ENCODE results near the gene MED7. TPM values are rescaled to one million over a fixed set of nuclear protein-coding genes. Genes with fewer than 3 reads are reported as not detected.
A peak's percentile ranks its signal among the peaks of the same experiment; 100 is the strongest.

Gene MED7, protein sequence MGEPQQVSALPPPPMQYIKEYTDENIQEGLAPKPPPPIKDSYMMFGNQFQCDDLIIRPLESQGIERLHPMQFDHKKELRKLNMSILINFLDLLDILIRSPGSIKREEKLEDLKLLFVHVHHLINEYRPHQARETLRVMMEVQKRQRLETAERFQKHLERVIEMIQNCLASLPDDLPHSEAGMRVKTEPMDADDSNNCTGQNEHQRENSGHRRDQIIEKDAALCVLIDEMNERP
- 18.6 and 32.5 TPM in 2 replicates for total RNA-seq (ENCODE audit: low replicate concordance)

DNA sequence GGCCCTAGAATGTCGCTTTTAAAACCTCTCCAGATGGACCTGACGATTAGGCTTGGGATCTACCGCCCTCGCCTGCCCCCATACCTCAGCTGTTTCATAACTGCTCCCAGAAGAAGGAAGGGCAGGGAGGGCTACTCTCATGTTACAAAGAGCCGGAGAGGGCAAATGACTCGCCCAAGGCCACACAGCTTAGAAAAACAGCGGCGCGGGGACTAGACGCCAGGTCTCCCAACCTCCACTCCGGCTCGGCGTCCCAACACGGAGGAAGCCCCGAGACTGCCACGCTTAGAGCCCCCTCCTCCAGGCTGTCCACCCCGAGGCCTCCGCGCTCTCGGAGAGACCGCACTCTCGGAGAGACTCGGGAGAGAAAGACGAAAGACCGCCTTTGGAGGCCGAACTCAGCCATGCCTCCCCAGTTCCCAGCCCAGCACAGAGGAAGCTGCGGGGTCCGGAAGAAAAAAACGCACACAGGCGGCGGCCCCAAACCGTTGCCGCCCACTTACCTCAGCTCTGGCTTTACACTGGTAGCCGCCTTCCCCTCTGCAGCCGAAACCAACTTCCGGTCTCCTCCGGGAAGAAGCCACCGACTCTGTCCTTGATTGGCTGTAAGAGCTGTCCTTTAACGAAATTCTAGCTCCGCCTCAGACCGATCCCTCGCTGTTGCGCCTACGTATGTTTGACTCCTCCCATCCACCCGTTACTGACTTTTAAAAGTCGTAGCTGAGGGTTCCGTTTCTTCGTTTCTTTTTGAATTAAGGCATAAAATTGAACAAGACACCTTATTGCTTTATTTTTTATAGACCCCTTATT, at the start of gene MED7:
Gene MED7, minus strand, starts transcription at position 549 of the 810 bp plus-strand sequence. CDS start 3,434 bp downstream, outside the sequence.
- no peaks in the 10 kb centered on the region for H3K9me3 ChIP-seq (ENCODE audit: low read depth)
- peaks cover 11% of the 10 kb centered on the region for H3K9me3 Mint-ChIP-seq
- H3K4me3 ChIP-seq = peak within 1 kb of the TSS; percentile 88
- H3K36me3 ChIP-seq = peaks cover 7% of the 10 kb centered on the region
- H3K9ac ChIP-seq = peak within 1 kb of the TSS; percentile 87
- peaks cover 12% of the 10 kb centered on the region for H3K4me1 Mint-ChIP-seq
- TF ChIP-seq EZH2phosphoT487 (IDR thresholded peaks at IDR 0.05) (no peak), EZH2 (IDR thresholded peaks at IDR 0.05) (no peak)
- TF ChIP-seq, protein P1, sequence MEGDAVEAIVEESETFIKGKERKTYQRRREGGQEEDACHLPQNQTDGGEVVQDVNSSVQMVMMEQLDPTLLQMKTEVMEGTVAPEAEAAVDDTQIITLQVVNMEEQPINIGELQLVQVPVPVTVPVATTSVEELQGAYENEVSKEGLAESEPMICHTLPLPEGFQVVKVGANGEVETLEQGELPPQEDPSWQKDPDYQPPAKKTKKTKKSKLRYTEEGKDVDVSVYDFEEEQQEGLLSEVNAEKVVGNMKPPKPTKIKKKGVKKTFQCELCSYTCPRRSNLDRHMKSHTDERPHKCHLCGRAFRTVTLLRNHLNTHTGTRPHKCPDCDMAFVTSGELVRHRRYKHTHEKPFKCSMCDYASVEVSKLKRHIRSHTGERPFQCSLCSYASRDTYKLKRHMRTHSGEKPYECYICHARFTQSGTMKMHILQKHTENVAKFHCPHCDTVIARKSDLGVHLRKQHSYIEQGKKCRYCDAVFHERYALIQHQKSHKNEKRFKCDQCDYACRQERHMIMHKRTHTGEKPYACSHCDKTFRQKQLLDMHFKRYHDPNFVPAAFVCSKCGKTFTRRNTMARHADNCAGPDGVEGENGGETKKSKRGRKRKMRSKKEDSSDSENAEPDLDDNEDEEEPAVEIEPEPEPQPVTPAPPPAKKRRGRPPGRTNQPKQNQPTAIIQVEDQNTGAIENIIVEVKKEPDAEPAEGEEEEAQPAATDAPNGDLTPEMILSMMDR (IDR thresholded peaks at IDR 0.05) = no peak
- H4K20me1 ChIP-seq (ENCODE audit: low read depth) = no peaks in the 10 kb centered on the region
- DNase-seq (ENCODE audit: low spot score) = peak; percentile 97
- peak within 1 kb of the TSS; percentile 90 for H3K27ac Mint-ChIP-seq
- no peaks in the 10 kb centered on the region for H3K27me3 ChIP-seq
- H3F3A ChIP-seq (ENCODE audit: low read depth) = no peaks in the 10 kb centered on the region
- peaks cover 38% of the 10 kb centered on the region for H3K79me2 ChIP-seq (ENCODE audit: low read depth)
- no peak within 1 kb of the TSS for H3K27ac ChIP-seq
- H3K4me3 Mint-ChIP-seq = peak within 1 kb of the TSS; percentile 91
- H2AFZ ChIP-seq (replicated peaks) = peak within 1 kb of the TSS; percentile 76
- peaks cover 3% of the 10 kb centered on the region for H3K27me3 Mint-ChIP-seq (ENCODE audit: insufficient read depth, low read depth)
- peaks cover 29% of the 10 kb centered on the region for H3K36me3 Mint-ChIP-seq
- no peaks in the 10 kb centered on the region for H3K4me1 ChIP-seq
- H3K4me2 ChIP-seq = peak within 1 kb of the TSS; percentile 82

GRCh38 chr5:157189223-157189622, 46.6 kb upstream of the MED7 start:
- H3K4me3 Mint-ChIP-seq = no peak overlapping the region
- H3K9me3 Mint-ChIP-seq = peaks cover 3% of the 10 kb centered on the region
- Histone ChIP-seq H3K36me3 (no peaks in the 10 kb centered on the region), H3K79me2 (ENCODE audit: low read depth) (no peaks in the 10 kb centered on the region), H3K27me3 (peaks cover 81% of the 10 kb centered on the region), H3K4me2 (no peak overlapping the region), H4K20me1 (ENCODE audit: low read depth) (no peaks in the 10 kb centered on the region), H2AFZ (replicated peaks) (no peak overlapping the region), H3K9me3 (ENCODE audit: low read depth) (no peaks in the 10 kb centered on the region), H3K4me1 (peaks cover 9% of the 10 kb centered on the region), H3K27ac (no peak overlapping the region), H3K4me3 (no peak overlapping the region), H3K9ac (no peak overlapping the region), H3F3A (ENCODE audit: low read depth) (no peaks in the 10 kb centered on the region)
- peaks cover 3% of the 10 kb centered on the region for H3K4me1 Mint-ChIP-seq
- no peaks in the 10 kb centered on the region for H3K27me3 Mint-ChIP-seq (ENCODE audit: insufficient read depth, low read depth)
- DNase-seq (ENCODE audit: low spot score) = no peak
- no peak overlapping the region for H3K27ac Mint-ChIP-seq
- TF ChIP-seq EZH2phosphoT487 (IDR thresholded peaks at IDR 0.05) (no peak), EZH2 (IDR thresholded peaks at IDR 0.05) (no peak)
- TF ChIP-seq, protein P1 (IDR thresholded peaks at IDR 0.05) = no peak
- no peaks in the 10 kb centered on the region for H3K36me3 Mint-ChIP-seq

DNA sequence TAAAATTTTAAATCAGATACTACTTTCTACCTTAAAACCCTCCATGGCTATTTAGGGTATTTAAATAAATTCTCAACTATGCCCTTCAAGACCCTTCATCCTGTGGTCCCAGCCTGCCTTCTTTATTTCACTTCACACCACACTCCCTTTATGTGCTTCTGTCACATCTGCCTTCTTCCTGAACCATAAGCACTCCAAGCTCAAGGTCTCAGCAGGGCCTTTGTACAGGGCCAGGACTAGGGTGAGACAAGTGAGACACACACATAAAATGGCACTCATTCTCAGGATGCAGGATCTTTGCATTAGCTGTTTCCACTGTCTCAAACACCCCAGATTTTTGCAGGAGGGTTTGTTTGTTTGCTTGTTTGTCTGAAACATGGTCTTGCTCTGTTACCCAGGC, 45.6 kb upstream of the MED7 start:
- Mint-ChIP-seq H3K27me3 (ENCODE audit: insufficient read depth, low read depth) (no peaks in the 10 kb centered on the region), H3K4me3 (no peak overlapping the region), H3K27ac (no peak overlapping the region), H3K4me1 (peaks cover 3% of the 10 kb centered on the region), H3K9me3 (peaks cover 3% of the 10 kb centered on the region), H3K36me3 (no peaks in the 10 kb centered on the region)
- no peaks in the 10 kb centered on the region for H3F3A ChIP-seq (ENCODE audit: low read depth)
- H3K9me3 ChIP-seq (ENCODE audit: low read depth) = no peaks in the 10 kb centered on the region
- no peak for DNase-seq (ENCODE audit: low spot score)
- no peaks in the 10 kb centered on the region for H4K20me1 ChIP-seq (ENCODE audit: low read depth)
- no peak overlapping the region for H3K4me3 ChIP-seq
- TF ChIP-seq, protein P1 (IDR thresholded peaks at IDR 0.05) = no peak
- no peak for TF ChIP-seq EZH2phosphoT487 (IDR thresholded peaks at IDR 0.05)
- no peak for TF ChIP-seq EZH2 (IDR thresholded peaks at IDR 0.05)
- H3K9ac ChIP-seq = no peak overlapping the region
- H3K79me2 ChIP-seq (ENCODE audit: low read depth) = no peaks in the 10 kb centered on the region
- H3K27me3 ChIP-seq = peaks cover 91% of the 10 kb centered on the region
- H3K4me2 ChIP-seq = no peak overlapping the region
- no peak overlapping the region for H3K27ac ChIP-seq
- H2AFZ ChIP-seq (replicated peaks) = no peak overlapping the region
- no peaks in the 10 kb centered on the region for H3K36me3 ChIP-seq
- H3K4me1 ChIP-seq = peaks cover 9% of the 10 kb centered on the region
